T-helper 1 cell treated with Interleukin-12 subunit alpha and Interleukin-12 subunit beta and Interleukin-4 antibody, amounts not matched to agents 30 ng/mL and 1 ng/mL, for 36 hours (primary cell): Measurements from ENCODE around the gene C1orf159. TPM values are rescaled to one million over a fixed set of nuclear protein-coding genes. Genes with fewer than 3 reads are reported as not detected.
"Not testable (repeated sequence)": the region's sequence is repeated elsewhere in the genome, so short reads cannot be mapped to it uniquely, and the experiment has no call there.

Experiments
- intact Hi-C: fragments of 100-400 bp; cut with micrococcal nuclease; formaldehyde crosslinking; loops from one replicate; pipeline ENCODE4 v1.15.1; 2024
- total RNA-seq: library from RNA; stranded (reverse); gene quantifications from 2 replicates; pipeline ENCODE4 v1.2.3, GENCODE V29; 2022

C1orf159 gene
- 22.9 and 23.7 TPM in 2 replicates for total RNA-seq

DNA sequence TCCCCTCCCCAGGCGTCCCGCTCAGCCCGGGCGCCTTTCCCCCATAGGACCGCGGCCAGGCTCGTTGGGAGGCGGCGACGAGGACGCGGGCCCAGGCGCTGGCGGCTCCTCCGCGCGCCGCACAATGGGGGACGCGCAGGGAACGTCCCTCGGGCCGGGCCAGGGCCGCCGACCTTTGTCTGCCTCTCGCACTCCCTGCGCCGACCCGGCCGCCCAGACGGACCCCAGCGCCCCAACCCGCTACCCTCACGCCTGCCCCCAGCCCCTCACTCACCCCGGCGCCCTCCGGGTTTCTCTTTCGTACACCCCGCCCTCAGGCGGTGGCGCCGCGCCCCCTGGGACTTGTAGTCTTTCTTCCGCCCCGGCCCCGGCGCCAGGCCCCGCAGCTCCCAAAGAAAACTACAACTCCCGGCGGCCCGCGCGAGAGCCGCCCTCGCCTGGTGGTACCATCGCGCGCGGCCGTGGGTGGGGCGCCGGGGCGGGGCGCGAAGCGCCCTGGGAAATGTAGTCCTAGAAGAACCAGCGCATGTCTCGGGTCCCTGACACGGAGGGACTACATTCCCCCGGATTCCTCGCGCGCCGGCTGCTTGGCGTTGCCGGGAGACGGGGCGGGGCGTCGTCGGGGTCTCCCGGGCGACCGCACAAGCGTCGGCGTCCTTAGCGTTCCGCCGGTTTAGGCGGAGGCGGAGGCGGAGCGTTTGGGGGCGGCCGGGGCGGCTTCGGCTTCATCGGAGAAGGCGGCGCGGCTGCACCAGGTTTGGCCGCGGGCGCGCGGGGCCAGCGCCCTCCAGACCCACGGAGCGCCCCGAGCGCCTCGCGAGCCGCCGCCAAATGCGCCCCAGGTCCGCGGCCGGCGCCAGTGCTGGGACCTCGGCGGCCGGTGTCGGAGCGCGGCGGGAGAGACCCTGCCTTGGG, at the start of gene C1orf159:
Gene C1orf159 (minus strand): TSS at position 304 of the 915 bp plus-strand sequence. CDS start 24,546 bp downstream, outside the sequence.
- intact Hi-C loops: loop anchor here (1.0 to 10.0 kb wide), 14 partner anchors 17 to 1409 kb away; partner anchors contain the start of genes AURKAIP1, CCNL2, CPTP and INTS11

DNA sequence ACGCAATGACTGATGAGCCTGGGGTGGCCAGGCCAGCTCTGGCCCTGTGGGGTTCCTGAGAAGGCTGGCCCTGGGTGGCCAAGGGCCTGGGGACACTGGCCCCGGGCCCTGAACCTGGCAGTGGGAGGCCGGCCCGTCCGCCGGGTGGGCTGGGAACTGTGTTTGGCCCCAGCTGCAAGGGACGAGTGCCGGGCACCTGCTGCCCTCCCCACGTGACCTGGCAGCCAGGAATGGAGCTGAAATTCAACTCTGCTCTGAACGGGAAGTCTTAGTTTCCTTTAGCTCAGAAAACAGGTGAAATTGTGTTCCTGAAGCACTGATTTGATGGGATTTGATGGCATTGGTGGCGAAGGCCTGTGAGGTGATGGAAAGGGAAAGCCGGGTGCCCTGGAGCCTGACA, 49.6 kb upstream of the C1orf159 start:
- intact Hi-C loops: no loop called here

DNA sequence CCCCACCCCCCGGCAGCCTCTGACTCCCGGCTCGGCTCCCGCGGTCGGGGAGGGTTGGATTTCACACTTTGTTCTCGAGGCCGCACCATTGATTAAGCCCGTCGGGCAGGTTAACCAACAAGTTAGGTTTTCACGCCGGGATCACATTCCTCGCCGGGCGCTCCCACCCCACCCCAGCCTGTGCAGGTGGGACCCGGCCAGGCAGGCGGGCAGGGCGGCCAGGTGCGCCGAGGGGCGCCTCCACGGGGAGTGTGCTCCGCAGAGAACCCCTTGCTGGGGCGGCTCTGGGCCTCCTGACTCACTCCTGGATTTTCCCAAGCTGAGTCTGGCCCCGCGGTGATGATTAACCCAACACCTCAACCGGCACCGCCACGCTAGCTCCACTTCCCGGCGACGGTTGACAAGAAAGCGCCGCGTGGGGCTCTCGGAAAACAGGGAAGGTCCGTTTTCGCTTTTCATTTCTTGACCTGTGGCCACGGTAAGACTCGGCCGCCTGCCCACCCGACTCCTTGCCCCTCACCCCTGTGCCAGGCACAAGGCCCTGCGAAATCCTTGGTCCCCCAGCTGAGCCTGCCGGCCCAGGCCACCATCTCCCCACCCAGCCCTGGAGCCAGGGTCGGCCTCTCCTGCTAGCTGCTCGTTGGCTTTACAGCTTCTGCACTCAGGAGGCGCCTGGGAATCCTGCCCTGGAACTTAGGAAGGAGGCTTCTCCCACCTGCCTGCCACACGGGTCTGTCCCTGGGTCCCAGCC, 49.0 kb upstream of the C1orf159 start:
- intact Hi-C loops: no loop called here

DNA sequence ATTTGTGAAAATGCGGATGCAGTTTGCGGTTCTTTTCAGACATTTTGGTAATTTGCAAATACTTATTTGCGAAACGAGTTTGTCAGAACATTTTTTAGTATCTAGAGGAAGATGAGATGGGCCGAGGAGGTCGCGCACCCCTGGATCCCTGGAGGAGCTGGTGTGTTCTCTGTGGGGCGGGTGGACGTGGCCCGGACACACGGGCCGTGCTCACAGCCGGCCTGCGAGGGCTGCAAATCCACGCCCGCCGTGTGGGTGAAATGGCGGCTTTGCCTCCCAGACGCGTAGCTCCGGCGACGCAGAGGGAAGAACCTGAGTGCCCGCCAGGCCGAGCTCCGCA, 48.4 kb upstream of the C1orf159 start:
- intact Hi-C loops: no loop called here

DNA sequence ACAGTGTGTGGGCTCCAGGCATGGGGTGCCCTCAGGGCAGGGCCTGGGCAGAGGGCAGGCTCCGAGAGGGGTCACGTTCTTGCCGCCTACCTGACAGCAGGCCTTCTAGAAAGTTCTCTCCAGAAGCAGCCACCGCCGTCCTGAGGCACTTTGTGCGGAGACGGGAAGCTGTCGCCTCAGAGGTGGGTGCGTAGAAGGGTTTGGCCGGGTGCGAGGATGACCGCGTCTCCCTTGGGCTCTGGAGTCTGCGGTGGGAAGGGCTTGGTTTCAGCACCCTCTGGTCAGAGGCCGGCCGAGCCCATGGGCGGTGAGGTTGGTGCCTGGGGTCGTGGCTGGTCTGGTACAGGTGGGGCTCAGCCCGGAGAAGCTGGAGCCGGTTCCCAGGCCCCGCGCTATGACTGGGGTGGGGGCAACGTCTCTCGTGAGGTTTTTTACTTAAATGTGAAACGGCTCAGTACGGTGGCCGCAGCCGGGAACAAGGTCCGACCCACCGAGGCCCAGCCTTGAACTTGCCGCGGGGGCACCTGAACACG, 47.7 kb upstream of the C1orf159 start:
- intact Hi-C loops: no loop called here

DNA sequence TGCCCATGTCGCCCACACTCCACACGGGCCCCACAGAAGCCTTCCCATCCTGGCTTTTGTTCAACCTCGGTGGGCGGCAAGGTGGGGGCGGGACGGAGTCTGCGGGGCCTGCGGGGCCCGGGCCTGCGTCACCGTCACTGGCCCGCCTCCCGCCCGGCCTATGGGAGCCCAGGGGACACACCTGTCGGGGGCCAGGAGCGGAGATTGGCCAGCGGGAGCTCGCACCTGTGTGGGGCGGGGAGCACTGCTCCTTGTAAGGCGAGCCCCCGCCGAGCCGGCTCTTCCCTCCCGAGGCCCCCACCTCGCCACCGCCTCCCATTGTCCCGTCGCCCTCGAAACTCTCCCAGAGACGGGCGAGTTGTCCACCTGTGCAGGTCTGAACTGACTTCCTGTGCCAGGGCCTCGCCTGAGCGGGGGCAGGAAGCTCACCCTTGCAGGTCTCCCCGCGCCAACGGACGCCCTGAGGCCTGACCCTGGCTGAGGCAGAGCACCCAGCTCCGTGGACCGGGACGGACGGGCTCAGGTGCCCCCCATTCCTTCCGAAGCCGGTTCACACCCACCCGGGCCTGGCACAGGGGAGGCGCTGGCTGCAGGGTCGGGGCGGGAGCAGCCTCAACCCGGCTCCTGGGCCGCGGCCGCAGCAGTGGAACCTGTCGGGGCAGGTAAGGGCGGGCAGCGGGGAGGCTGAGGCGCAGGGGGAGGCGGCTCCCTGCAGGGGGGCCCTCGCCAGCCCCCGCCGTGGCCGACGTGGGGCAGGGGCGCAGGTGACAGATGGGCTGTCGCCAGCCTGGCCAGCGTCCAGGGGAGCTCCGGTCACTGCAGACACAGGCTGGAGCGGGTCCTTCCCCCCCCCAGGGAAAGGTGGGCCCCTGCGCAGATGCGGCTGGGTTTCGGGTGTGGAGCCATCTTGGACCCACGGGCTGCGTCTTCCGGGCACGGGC, 47.0 kb upstream of the C1orf159 start:
- intact Hi-C loops: no loop called here

GRCh38 chr1:1161683-1162079, 45.8 kb upstream of the C1orf159 start:
- intact Hi-C loops: no loop called here

GRCh38 chr1:1161078-1161682, 45.3 kb upstream of the C1orf159 start:
- intact Hi-C loops: no loop called here

DNA sequence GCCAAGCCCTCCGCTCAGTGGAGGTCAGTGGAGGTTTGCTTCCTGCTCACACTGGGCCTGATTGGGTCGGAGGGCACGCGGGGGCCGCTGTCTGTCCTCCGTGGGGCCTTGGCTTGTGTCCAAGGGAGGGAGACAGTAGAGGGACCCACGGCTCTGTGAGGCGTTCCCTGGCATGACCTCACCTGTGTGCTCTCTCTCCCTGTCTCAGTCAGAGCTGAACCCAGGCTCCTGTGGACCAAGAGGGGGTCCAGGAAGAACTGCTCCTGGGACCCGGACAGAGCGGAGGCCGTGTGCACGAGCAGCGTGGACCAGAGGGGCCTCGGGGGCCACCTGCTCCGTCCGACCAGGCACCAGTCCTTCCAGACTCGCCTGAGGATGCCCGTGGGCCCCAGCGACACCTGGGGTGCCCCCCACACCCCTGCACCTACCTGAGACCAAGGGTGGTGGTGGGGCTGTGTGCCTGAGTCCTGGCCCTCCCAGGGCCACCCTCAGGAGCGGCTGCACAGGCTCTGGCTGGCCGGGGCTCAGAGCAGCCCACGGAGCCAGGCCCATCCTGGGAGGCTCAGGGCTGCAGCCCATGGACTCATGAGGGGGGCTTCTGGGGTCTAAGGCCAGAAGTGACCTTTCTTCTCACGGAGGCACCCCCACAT, 44.5 kb upstream of the C1orf159 start:
- intact Hi-C loops: no loop called here

DNA sequence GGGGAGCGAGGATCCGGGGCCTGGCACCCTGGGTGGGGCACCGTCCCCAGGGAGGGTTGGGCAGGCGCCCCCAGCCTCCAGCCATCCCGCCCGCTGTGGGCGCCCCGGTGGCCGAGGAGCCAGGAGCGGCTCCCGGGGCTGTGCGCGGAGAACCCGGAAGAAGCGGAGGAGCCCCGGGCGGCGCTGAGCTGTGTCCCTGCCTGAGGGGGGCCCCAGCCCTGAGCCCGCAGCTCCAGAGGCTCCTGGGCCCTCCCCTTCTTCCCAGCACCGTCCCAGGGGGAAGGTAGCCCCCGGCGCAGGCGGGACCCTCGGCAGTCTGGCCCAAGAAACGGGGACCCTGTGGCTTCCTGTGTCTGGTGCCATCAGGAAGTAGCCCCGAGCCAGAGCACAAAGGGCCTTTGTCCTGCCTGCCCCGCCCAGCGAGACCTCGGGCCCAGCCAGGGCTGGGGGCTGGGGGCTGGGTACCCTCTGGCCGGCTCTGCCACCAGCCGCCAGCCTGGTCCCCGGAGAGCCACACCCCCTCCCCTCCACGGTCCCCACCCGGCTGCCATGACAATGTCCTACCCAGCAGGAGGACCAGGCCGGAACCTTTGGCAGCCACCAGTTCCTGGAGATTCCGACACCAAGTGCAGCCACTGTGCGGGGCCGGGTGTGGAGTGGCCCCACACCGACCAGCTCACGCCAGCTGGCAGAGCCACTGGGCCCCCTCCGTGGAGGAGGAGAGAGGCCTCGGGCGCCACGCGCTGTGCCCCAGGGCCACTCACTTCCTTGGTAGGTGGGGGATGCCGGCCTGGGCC, 42.2 kb upstream of the C1orf159 start:
- intact Hi-C loops: loop anchor here (1.0 to 5.0 kb wide), 2 partner anchors 14 to 49 kb away; partner anchors contain the start of gene TNFRSF18

GRCh38 chr1:1157426-1157913, 41.6 kb upstream of the C1orf159 start:
- intact Hi-C loops: loop anchor here (1.0 to 5.0 kb wide), 2 partner anchors 13 to 50 kb away; partner anchors contain the start of gene TNFRSF18

DNA sequence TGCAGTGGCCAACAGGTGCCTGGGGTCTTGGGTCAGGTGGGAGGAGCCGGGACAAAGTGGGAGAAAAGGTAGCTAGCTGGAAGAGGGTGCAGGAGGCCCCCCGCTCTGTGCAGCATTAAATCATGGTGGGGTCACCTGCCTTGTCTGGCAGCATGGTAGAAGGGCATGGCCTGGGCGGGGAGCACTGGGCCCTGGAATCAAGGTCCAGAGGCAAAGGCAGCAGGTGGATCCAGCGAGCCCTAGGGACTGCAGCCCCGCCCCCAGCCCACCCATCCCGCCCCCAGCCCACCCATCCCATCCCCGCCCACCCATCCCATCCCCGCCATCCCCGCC, 41.1 kb upstream of the C1orf159 start:
- intact Hi-C loops: loop anchor here (1.0 to 5.0 kb wide), 2 partner anchors 13 to 50 kb away; partner anchors contain the start of gene TNFRSF18

GRCh38 chr1:1156140-1157032, 40.5 kb upstream of the C1orf159 start:
- intact Hi-C loops: loop anchor here (1.0 to 5.0 kb wide), 2 partner anchors 12 to 51 kb away; partner anchors contain the start of gene TNFRSF18

- intact Hi-C loops: loop anchor here (5.0 kb wide), 1 partner anchor 52 kb away; the partner anchor contains the start of gene TNFRSF18
These were observed 39.4 kb upstream of the C1orf159 start for GRCh38 chr1:1155258-1155657.

DNA sequence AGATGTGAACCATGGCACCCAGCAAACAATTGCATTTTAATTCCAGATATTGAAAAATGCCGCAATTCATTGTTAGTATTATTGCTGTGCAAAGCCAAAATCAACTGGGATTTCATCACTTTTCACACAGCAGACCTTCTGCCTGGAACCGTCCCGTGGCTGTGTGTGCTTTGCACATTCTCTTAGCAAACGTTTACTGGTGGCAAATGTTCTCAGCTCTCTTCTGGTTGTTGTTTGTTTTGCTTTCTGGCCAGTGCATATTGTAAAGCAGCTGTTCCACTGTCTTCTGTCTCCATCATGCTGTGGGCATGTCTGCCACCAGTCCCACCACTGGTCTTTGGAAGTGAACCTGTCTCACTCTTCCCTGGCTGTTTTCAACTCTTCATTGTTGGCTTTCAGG, 38.0 kb upstream of the C1orf159 start:
- intact Hi-C loops: no loop called here

DNA sequence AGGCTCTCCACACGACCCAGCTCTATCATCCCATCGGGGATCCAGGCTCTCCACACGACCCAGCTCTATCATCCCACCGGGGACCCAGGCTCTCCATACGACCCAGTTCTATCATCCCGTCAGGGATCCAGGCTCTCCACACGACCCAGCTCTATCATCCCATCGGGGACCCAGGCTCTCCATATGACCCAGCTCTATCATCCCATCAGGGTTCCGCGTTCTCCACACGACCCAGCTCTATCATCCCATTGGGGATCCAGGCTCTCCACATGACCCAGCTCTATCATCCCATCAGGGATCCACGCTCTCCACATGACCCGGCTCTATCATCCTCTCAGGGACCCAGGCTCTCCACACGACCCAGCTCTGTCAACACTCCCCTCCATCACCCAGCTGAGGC, 37.3 kb upstream of the C1orf159 start:
- intact Hi-C loops: not testable (repeated sequence)

DNA sequence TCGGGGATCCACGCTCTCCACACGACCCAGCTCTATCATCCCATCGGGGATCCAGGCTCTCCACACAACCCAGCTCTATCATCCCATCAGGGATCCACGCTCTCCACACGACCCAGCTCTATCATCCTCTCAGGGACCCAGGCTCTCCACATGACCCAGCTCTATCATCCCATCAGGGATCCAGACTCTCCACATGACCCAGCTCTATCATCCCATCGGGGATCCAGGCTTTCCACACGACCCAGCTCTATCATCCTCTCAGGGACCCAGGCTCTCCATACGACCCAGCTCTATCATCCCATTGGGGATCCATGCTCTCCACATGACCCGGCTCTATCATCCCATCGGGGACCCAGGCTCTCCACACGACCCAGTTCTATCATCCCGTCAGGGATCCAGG, 36.5 kb upstream of the C1orf159 start:
- intact Hi-C loops: not testable (repeated sequence)

- intact Hi-C loops: no loop called here
These were observed 35.4 kb upstream of the C1orf159 start for GRCh38 chr1:1151306-1151705.
